GM18873 (cell line): ENCODE measurements around the gene AGAP2.
"Not testable (repeated sequence)": the region's sequence is repeated elsewhere in the genome, so short reads cannot be mapped to it uniquely, and the experiment has no call there.

ENCODE experiments used
- ATAC-seq: cut with Tn5 transposase; IDR thresholded peaks from one replicate; pipeline ENCODE4 v1.9.1; 2021; ENCODE audit warnings: mild to moderate bottlenecking, moderate library complexity, moderate number of reproducible peaks; ENCODE audit not compliant: unreplicated experiment, low FRiP score

AGAP2 gene

GRCh38 chr12:57738661-57739237, at the start of gene AGAP2:
TSS of gene AGAP2 (minus strand) at chr12:57738742. CDS start at chr12:57738246, 496 bp downstream.
- ATAC-seq: no peak

GRCh38 chr12:57783861-57784260, 45.3 kb upstream of the AGAP2 start:
- ATAC-seq: no peak

- ATAC-seq: no peak
Measured at GRCh38 chr12:57783466-57783801, 44.9 kb upstream of the AGAP2 start.

- peak; percentile 67 for ATAC-seq
Measured at GRCh38 chr12:57782608-57783465, 44.3 kb upstream of the AGAP2 start, which contains the start of gene TSFM. TSS of gene TSFM (plus strand) at chr12:57782787. CDS start at chr12:57782802, 15 bp downstream.

- ATAC-seq: no peak
Measured at GRCh38 chr12:57782243-57782607, 43.7 kb upstream of the AGAP2 start.

- no peak for ATAC-seq
Measured at GRCh38 chr12:57781801-57782200, 43.3 kb upstream of the AGAP2 start.

GRCh38 chr12:57781244-57781643, 42.7 kb upstream of the AGAP2 start:
- ATAC-seq: no peak

- ATAC-seq: no peak
Measured at GRCh38 chr12:57780284-57780897, 41.8 kb upstream of the AGAP2 start.

GRCh38 chr12:57779736-57780135, 41.2 kb upstream of the AGAP2 start:
- ATAC-seq: no peak

- no peak for ATAC-seq
Measured at GRCh38 chr12:57777911-57778310, 39.4 kb upstream of the AGAP2 start.

GRCh38 chr12:57777367-57777766, 38.8 kb upstream of the AGAP2 start:
- no peak for ATAC-seq

GRCh38 chr12:57776247-57776587, 37.7 kb upstream of the AGAP2 start:
- ATAC-seq: no peak

- no peak for ATAC-seq
Measured at GRCh38 chr12:57775563-57776246, 37.2 kb upstream of the AGAP2 start.

- ATAC-seq: no peak
Measured at GRCh38 chr12:57775044-57775443, 36.5 kb upstream of the AGAP2 start.

- not testable (repeated sequence) for ATAC-seq
Measured at GRCh38 chr12:57774634-57775033, 36.1 kb upstream of the AGAP2 start.

- ATAC-seq: no peak
Measured at GRCh38 chr12:57772429-57773322, 34.1 kb upstream of the AGAP2 start, which contains the start of gene EEF1AKMT3. TSS of gene EEF1AKMT3 (plus strand) at chr12:57772614. CDS start at chr12:57772725, 111 bp downstream.

- ATAC-seq: peak; percentile 82
Measured at GRCh38 chr12:57771873-57772428, 33.4 kb upstream of the AGAP2 start, which contains the start of gene METTL1. TSS of gene METTL1 (minus strand) at chr12:57772105. CDS start at chr12:57772083, 22 bp downstream.

GRCh38 chr12:57771236-57771872, 32.8 kb upstream of the AGAP2 start:
- peak; percentile 74 for ATAC-seq

GRCh38 chr12:57770734-57771133, 32.2 kb upstream of the AGAP2 start:
- ATAC-seq: no peak
